MCF 10A (cell line): ENCODE data around the gene UBL7. TPM values are rescaled to one million over a fixed set of nuclear protein-coding genes. Genes with fewer than 3 reads are reported as not detected.
A peak's percentile ranks its signal among the peaks of the same experiment; 100 is the strongest.

ENCODE experiments used
- BruUV-seq: library from RNA; stranded (reverse); fragments of 400-500 nt; replicated peaks from 2 replicates; lab custom pipeline; 2021; lab: Mats Ljungman, UMichigan
- CTCF ChIA-PET: fragments of 300-600 bp; sonication (Branson Sonifier 250); formaldehyde crosslinking; extraction: SDS; loops from one replicate; lab custom pipeline; 2021; ENCODE audit warnings: antibody characterized with exemption, inconsistent platforms; lab: Yijun Ruan, JAX
- POLR2A ChIA-PET: fragments of 300-600, 350-650 bp; sonication (Branson Sonifier 250); formaldehyde crosslinking; extraction: SDS; loops from one replicate; lab custom pipeline; 2020; ENCODE audit warnings: antibody characterized with exemption, inconsistent platforms; lab: Yijun Ruan, JAX
- DNase-seq: peaks from one replicate; pipeline ENCODE4 v3.0.0-alpha.2; 2018; ENCODE audit not compliant: unreplicated experiment
- H3K27ac Mint-ChIP-seq: one replicate; pipeline ENCODE4 v1.8.0; 2022; ENCODE audit warnings: mild to moderate bottlenecking, low read depth, mixed read lengths; ENCODE audit not compliant: unreplicated experiment
- H3K27me3 Mint-ChIP-seq: one replicate; pipeline ENCODE4 v1.8.0; 2022; ENCODE audit warnings: mixed read lengths; ENCODE audit not compliant: insufficient read depth, unreplicated experiment
- H3K36me3 Mint-ChIP-seq: one replicate; pipeline ENCODE4 v1.8.0; 2022; ENCODE audit warnings: mild to moderate bottlenecking, moderate library complexity, mixed read lengths; ENCODE audit not compliant: insufficient read depth, unreplicated experiment
- H3K4me1 Mint-ChIP-seq: one replicate; pipeline ENCODE4 v1.8.0; 2022; ENCODE audit warnings: mixed read lengths; ENCODE audit not compliant: insufficient read depth, unreplicated experiment
- H3K4me3 Mint-ChIP-seq: one replicate; pipeline ENCODE4 v1.8.0; 2022; ENCODE audit warnings: mild to moderate bottlenecking, moderate library complexity, mixed read lengths; ENCODE audit not compliant: unreplicated experiment
- H3K9me3 Mint-ChIP-seq: one replicate; pipeline ENCODE4 v1.8.0; 2022; ENCODE audit warnings: mixed read lengths; ENCODE audit not compliant: unreplicated experiment
- intact Hi-C: fragments of 100-400 bp; cut with micrococcal nuclease; formaldehyde crosslinking; loops from 2 replicates; pipeline ENCODE4 v1.14.1; 2022
- total RNA-seq: library from RNA; stranded (reverse); gene quantifications from 2 replicates; pipeline ENCODE4 v1.2.3, GENCODE V29; 2022
- TF ChIP-seq, protein P1 (sequence below): fragments of 200-600 bp; IDR thresholded peaks from one replicate; pipeline ENCODE4 v1.8.0; 2022; ENCODE audit warnings: antibody characterized with exemption, mild to moderate bottlenecking; ENCODE audit not compliant: unreplicated experiment

Gene UBL7
- total RNA-seq, 1 experiment from 2014 or later, result 56.4 TPM

DNA sequence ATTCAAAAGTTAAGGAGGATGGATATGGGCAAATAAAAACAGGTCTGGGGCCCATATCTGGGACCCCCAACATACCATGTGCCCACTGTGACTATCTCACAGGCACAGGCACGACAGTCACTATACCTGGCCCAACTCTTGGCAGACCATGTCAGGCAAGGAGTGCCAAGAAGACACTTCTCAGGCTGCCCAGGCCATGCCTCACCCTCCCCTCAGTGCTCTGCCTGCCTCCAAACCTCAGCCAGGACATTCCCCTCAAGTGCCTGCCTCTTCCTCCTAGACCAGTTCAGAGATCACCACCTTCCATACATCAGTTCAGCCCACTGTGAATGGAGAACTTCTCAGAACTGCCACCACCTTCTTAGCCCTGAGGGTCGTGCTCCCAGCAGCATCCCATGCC lies 22.8 kb downstream of the UBL7 start:
- BruUV-seq, result no TSS peak
- CTCF ChIA-PET, result interaction anchor here (0.5 to 10.9 kb wide), 19 partner anchors 9 to 643 kb away, joined by 3 to 112 read pairs (median 4); no protein-coding TSS in a partner anchor
- TF ChIP-seq, protein P1, sequence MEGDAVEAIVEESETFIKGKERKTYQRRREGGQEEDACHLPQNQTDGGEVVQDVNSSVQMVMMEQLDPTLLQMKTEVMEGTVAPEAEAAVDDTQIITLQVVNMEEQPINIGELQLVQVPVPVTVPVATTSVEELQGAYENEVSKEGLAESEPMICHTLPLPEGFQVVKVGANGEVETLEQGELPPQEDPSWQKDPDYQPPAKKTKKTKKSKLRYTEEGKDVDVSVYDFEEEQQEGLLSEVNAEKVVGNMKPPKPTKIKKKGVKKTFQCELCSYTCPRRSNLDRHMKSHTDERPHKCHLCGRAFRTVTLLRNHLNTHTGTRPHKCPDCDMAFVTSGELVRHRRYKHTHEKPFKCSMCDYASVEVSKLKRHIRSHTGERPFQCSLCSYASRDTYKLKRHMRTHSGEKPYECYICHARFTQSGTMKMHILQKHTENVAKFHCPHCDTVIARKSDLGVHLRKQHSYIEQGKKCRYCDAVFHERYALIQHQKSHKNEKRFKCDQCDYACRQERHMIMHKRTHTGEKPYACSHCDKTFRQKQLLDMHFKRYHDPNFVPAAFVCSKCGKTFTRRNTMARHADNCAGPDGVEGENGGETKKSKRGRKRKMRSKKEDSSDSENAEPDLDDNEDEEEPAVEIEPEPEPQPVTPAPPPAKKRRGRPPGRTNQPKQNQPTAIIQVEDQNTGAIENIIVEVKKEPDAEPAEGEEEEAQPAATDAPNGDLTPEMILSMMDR, result no peak

DNA sequence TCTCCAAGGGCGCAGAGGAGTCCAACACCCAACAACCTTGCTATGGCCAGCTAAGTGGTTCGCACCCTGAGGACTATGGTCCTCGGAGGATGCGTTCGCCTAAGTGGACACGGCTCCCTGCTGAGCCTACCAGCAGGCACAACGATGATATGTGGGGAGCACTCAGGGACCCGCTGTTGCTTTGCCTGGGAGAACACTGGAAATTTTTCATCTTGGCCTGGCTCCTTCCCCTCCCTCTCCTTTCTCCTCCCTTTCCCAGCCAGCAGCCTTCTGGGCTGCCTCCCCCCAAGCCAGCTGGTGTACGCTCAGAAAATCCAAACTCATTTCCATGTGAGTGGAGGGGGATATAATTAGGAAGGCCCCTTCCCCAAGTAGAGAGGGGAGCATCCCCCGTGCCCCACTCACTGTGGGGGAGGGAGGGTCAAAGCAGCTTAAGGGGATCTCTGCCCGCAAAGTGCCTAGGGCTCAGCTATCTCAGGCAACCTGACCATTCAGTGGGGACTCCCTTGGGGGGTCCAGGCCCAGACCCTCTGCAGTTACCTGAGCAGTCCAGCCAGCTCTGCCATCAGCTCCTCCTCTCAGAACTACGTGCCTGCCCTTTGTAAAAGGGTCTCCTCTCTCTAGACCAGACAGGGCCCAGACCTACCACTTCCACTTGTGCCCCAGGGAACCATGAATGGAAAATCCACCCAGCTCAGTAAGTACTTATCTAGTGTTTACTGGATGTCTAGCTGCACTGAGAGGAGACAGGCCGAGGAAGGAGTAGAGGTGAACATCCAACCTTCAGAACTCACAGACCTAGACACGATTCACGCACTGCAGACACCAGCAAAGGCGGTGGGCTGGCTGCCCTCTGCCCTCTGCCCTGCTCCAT lies 26.5 kb downstream of the UBL7 start:
- Mint-ChIP-seq H3K9me3 (no peaks in the 10 kb centered on the region), H3K27me3 (no peaks in the 10 kb centered on the region), H3K36me3 (peaks cover 6% of the 10 kb centered on the region), H3K27ac (peak overlapping the region; percentile 24), H3K4me1 (no peaks in the 10 kb centered on the region), H3K4me3 (peak overlapping the region; percentile 60)
- BruUV-seq, result no TSS peak
- TF ChIP-seq, protein P1, result no peak
- POLR2A ChIA-PET, result interaction anchor here (0.6 to 1.2 kb wide), 2 partner anchors 26 to 181 kb away, joined by 3 read pairs; partner anchors contain the start of gene UBL7
- intact Hi-C loops, result no loop called here
- CTCF ChIA-PET, result interaction anchor here (0.5 to 10.9 kb wide), 6 partner anchors 50 to 275 kb away, joined by 3 to 112 read pairs (median 4); no protein-coding TSS in a partner anchor
- no peak for DNase-seq

More for the DNA sequence above, 22.8 kb downstream of the UBL7 start:
- DNase-seq, result no peak
- Mint-ChIP-seq H3K4me3 (no peak overlapping the region), H3K27ac (no peak overlapping the region), H3K9me3 (no peaks in the 10 kb centered on the region), H3K36me3 (no peaks in the 10 kb centered on the region), H3K4me1 (no peaks in the 10 kb centered on the region), H3K27me3 (no peaks in the 10 kb centered on the region)
- POLR2A ChIA-PET, result no interaction called here
- intact Hi-C loops, result loop anchor here (1.0 to 2.0 kb wide), 3 partner anchors 51 to 63 kb away; no protein-coding TSS in a partner anchor

DNA sequence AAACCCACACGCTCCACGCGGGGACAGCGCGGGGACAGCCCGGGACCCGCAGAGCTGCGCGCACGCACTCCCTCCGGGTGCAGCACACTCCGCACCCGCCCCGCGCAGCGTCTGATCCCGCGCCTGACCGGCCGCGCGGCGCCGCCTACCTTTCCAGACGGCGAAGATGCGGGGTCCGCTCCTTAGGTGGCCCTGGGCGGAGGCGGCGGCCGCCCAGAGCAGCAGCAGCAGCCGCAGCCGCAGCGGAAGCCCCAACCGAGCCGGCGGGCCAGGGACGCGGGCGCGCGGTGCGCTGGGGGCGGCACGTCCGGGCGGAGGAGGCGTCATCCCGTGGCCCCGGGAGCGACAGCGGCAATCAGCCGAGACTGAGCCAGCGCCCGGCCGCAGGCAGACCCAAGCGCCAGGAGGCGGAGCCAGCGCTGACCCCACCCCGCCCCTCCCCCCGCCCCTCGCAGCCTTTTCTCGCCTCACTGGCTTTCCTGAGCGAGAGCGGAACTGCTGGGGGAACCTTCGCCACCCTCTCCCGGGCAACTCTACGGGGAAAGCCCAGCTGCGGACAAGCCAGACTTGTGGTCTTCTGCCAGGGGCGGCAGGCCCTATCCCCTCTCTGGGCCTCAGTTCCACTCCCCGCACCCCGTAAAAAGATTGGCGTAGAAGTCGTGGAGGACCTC lies 27.2 kb downstream of the UBL7 start, which contains the start of gene SEMA7A:
Gene SEMA7A, minus strand, starts transcription at position 367 of the 671 bp plus-strand sequence. Its CDS starts 40 bp downstream, at position 327.
- peak within 1 kb of the TSS; percentile 24 for H3K27ac Mint-ChIP-seq

More for the DNA sequence above, 27.2 kb downstream of the UBL7 start, which contains the start of gene SEMA7A:
- peak; percentile 57 for DNase-seq
- H3K27me3 Mint-ChIP-seq, result no peaks in the 10 kb centered on the region
- POLR2A ChIA-PET, result interaction anchor here (0.6 to 1.2 kb wide), 2 partner anchors 11 to 27 kb away, joined by 3 read pairs; partner anchors contain the start of gene UBL7
- peaks cover 7% of the 10 kb centered on the region for H3K36me3 Mint-ChIP-seq
- no peaks in the 10 kb centered on the region for H3K4me1 Mint-ChIP-seq
- CTCF ChIA-PET, result interaction anchor here (0.5 to 10.9 kb wide), 6 partner anchors 49 to 795 kb away, joined by 3 to 112 read pairs (median 4); no protein-coding TSS in a partner anchor
- TF ChIP-seq, protein P1, result no peak
- intact Hi-C loops, result no loop called here
- H3K9me3 Mint-ChIP-seq, result no peaks in the 10 kb centered on the region
- TSS peak; percentile 59 for BruUV-seq
- peak within 1 kb of the TSS; percentile 60 for H3K4me3 Mint-ChIP-seq
